Stimulated activated CD8-positive, alpha-beta memory T cell treated with anti-CD3 and anti-CD28 coated beads, Interleukin-15, amount 100 ng/mL, for 48 hours (primary cell): Measurements from ENCODE around the gene NFKBIE.

Experiments used
- DNase-seq, 2 donors: peaks; one replicate each; pipeline ENCODE4 v3.0.0-alpha.2; 2020; ENCODE audit warnings: low read depth in 2 of 2

Gene NFKBIE

GRCh38 chr6:44258325-44258863, 7.0 kb downstream of the NFKBIE start:
- DNase-seq, result no peak

DNA sequence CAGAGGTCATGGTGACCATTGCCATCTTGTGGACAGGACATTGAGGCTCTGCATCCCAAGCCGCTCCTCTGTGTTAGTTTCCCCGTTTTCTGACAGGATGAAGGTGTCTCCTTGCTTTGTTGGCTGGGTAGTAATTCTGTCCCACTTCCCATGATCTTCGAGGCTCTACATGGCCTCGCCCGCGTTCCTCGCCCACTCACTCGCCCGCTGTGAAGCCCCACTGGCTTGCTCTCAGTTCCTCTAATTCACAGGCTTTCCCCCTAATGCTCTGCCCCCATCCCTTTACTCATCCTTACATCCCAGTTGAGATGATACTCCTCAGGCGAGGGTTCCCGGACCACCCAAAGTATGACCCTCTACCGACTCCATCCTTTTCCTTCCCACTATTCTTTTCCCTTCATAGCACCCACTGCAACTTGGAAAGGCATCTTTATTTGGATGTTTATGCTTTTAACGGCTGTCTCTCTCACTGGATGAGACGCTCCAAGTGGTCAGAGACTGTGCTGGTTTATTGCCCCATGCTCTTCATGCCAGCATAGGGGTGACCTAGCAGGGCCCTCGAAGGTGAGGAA, 7.5 kb downstream of the NFKBIE start:
- no peak for DNase-seq

- peak; percentile 56 to 60 for DNase-seq
These were observed 8.2 kb downstream of the NFKBIE start, which contains the start of gene SLC35B2 for GRCh38 chr6:44257025-44257752. Gene SLC35B2, minus strand, starts transcription at chr6:44257528. Its CDS starts 118 bp downstream, at chr6:44257410.

DNA sequence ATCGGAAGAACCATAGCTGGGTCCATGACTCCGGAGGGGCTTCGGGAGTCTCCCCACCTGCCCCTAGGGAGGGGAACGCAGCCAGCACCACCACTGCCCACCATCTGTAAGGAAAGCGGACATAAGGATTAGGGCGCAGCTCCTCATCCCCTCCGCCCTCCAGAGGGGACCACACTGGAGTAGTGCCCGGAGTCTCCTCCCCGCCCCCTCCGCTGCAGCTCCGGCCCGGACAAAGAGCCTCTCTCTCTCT, 8.7 kb downstream of the NFKBIE start:
- DNase-seq, result no peak

DNA sequence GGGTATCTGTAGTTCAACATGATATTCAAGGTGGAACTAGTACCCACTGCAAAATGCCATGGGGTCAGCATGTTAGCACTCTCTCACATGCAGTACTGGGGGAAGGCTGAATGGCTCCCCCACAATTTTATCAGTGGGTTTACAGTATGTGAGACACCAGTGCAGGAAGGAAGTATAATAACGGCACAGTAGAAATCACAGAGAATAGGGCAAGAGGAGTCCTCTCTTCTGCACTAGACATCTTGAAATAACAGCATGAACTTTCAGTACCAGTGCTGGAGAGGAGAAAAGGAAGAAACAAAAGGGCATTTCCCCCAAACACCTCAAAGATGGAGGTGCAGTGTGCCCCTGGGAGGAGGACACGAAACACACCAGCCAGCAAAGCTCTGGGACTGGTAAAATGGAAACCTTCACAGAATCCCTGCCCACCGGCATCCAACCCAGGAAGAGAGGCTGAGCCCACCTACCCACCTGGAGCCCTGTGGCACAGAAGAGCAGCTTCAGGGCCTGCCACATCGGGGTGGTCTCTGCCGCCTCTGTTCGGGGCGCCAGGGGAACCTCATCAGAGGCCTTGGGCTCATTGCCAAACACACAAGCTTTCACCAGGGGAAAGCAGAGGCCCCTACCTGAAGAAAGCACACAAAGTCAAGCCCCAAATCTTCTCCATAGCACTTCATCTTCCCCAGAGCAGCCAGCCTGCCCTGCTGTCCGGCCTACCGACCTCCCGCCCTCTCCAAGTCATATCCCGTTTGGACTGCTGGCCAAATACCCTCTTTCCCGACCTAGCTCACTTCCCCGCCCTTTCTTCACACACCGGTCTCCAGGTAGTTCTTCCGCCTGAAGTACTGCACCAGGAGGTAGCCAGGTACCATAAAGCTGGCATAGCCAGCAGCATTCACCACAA, 9.2 kb downstream of the NFKBIE start:
- no peak for DNase-seq

GRCh38 chr6:44255105-44255808, 10.1 kb downstream of the NFKBIE start:
- no peak for DNase-seq

DNA sequence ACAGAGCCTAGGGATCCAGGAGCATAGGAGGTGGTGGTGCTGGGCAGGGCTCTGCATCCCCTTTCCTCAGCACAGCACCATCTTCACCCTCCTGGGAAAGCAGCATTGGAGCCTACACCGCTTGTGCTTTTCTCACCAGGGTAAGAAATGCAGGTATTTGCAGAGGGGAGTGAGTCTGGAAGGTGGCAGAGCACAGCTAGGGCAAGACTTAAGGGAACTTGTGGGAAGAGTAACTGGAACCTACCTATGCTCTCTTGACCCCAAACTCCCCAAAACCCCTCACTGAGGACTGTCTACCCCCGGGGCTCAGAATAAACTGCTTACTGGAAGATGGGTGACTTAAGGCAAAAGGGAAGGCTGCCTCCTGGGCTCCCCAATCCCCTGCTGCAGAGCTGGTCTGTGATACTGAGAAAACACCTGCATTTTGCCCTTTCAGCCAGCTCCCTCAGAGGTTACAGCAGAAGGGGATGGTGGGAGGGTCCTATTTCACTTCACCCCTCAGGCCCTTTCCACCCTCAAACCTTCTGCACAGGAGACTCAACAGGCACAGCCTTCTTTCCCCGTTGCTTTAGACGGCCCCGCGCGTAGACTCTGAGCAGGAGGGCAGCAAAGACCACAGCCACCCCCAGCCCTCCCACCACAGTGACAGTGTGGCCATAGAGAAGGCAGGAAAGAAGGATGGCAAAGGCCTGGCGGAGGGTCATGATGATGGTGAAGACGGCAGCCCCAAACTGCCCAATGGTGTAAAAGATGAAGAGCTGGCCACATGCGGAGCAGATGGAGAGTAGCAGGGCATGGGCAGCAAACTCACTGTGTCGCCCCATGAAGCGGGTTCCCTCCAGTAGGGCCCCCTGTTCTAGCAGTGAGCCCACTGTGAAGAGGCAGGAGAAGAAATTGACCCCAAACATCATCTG, 10.9 kb downstream of the NFKBIE start:
- DNase-seq, result no peak

DNA sequence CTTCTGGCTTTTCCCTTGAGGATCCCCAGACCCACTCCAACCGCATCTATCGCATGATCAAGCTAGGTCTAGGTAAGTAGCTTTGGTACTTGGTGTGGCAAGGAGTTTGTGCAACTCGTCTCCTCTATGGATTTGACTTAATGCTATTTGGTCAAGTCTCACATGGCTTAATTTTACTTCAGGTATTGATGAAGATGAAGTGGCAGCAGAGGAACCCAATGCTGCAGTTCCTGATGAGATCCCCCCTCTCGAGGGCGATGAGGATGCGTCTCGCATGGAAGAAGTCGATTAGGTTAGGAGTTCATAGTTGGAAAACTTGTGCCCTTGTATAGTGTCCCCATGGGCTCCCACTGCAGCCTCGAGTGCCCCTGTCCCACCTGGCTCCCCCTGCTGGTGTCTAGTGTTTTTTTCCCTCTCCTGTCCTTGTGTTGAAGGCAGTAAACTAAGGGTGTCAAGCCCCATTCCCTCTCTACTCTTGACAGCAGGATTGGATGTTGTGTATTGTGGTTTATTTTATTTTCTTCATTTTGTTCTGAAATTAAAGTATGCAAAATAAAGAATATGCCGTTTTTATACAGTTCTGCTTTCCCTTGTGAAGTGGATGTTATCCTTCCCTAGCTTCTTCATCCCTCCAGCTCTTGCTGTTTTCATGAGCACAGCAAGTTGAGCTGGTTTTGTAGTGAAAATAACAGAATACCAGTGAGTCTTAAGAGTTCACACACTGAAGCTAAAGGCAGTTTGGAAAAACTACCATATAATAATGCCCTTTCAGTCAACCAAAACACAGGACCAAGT, 11.8 kb downstream of the NFKBIE start:
- DNase-seq, result no peak

DNA sequence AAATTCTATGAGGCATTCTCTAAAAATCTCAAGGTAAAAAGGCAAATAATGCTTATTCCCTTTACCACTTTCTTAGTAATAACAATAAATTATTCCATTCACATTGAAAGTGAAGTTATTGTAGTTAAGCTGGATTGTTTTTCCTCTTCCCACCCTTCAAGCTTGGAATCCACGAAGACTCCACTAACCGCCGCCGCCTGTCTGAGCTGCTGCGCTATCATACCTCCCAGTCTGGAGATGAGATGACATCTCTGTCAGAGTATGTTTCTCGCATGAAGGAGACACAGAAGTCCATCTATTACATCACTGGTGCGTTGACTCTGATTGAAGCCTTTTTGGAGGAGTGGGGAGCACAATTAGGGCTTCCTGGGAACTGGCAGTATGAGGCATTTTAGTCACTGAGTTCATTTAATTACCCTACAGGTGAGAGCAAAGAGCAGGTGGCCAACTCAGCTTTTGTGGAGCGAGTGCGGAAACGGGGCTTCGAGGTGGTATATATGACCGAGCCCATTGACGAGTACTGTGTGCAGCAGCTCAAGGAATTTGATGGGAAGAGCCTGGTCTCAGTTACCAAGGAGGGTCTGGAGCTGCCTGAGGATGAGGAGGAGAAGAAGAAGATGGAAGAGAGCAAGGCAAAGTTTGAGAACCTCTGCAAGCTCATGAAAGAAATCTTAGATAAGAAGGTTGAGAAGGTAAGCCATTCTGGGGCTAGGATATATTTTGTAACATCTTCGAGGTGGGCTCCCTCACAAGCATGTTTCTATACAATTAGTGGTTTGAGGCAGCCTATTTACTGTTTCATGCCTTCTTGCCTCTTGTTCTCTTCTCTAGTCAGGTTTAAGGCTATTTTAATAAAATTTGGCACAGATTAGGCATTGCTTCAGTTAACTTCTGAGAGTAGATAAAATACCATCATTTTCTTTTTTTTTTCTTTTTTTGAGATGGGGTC, 13.5 kb downstream of the NFKBIE start:
- no peak for DNase-seq

DNA sequence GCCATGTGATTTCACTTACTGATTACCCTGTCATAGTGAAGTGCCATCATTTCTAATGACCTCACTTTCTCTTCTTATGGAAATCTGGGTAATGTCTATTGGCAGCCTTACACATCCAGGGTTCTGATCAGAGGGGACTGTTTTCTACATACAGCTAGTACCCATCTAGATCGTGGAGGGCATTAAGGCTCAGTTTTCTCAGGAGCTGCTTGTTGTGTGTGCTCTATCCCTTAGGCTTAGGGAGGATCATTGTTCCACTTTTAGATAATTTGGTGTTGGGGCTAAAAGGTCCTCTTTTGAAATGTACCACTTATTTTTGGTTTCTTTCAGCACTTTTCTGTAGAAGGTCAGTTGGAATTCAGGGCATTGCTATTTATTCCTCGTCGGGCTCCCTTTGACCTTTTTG, 14.6 kb downstream of the NFKBIE start:
- no peak for DNase-seq

GRCh38 chr6:44250067-44250717, 15.2 kb downstream of the NFKBIE start:
- no peak for DNase-seq

DNA sequence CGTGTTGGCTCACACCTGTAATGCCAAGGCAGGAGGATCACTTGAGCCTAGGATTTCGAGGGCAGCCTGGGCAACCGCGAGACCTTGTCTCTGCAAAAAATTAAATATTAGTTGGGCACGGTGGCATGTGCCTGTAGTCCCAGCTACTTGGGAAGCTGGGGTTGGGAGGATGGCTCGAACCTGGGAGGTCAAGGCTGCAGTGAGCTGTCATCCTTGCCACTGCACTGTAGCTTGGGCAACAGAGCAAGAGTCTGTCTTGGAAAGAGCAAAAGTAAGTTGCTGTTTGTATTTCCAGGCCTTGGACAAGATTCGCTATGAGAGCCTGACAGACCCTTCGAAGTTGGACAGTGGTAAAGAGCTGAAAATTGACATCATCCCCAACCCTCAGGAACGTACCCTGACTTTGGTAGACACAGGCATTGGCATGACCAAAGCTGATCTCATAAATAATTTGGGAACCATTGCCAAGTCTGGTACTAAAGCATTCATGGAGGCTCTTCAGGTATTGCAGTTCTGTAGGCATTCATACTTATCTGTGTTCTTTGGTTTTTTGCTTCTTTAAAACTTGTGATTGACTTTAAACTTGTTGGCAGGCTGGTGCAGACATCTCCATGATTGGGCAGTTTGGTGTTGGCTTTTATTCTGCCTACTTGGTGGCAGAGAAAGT, 16.1 kb downstream of the NFKBIE start:
- no peak for DNase-seq

- no peak for DNase-seq
These were observed 16.8 kb downstream of the NFKBIE start for GRCh38 chr6:44248579-44248978.

GRCh38 chr6:44247338-44248302, 17.7 kb downstream of the NFKBIE start:
- DNase-seq, result peak; percentile 81 to 82

DNA sequence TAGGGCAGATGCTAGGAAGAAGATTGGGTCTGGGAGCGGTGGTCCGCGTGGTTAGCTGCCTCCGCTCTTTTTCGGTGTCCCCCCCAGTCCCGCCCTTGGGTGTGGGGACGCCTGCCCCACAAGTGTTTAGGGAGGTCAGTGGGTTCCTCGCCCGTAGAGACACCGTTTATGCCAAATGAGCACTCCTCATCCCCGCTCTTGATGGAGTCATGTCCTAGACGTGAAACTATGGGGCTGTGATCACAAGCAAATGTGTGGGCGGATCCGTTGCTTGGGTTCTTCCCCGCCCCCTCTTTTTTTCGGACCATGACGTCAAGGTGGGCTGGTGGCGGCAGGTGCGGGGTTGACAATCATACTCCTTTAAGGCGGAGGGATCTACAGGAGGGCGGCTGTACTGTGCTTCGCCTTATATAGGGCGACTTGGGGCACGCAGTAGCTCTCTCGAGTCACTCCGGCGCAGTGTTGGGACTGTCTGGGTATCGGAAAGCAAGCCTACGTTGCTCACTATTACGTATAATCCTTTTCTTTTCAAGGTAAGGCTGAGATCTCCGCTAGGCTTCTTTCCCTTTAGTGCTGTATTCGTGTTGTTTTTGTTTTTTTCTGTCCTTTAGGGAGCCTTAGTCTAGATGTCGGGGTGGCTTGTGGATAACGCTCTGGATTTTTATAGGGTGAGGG, 18.6 kb downstream of the NFKBIE start, which contains the start of gene HSP90AB1:
Gene HSP90AB1, plus strand, starts transcription at position 439 of the 675 bp plus-strand sequence. CDS start 1,529 bp downstream, outside the sequence.
- peak; percentile 93 to 95 for DNase-seq
